ENCODE data around the gene FAM222B. TPM values are rescaled to one million over a fixed set of nuclear protein-coding genes. Genes with fewer than 3 reads are reported as not detected.

FAM222B gene
- total and polyA plus RNA-seq, 4 donors = 2.8 to 5.4 (median 4.1) TPM

- Histone ChIP-seq H3K9ac (ENCODE audit: low read depth in 1 of 2, low read length in 2 of 2) (peak overlapping the region; percentile 70 to 85), H3K9me3 (ENCODE audit: control insufficient read depth in 4 of 4, low read length in 3 of 4) (no peaks in the 10 kb centered on the region), H3K27me3 (ENCODE audit: control insufficient read depth in 4 of 4, insufficient read depth in 4 of 4, low read length in 3 of 4) (no peaks in the 10 kb centered on the region), H3K36me3 (ENCODE audit: control insufficient read depth in 4 of 4, insufficient read depth in 3 of 4, low read depth in 1 of 4, low read length in 3 of 4) (no peaks in the 10 kb centered on the region), H3K4me1 (ENCODE audit: control insufficient read depth in 4 of 4, insufficient read depth in 4 of 4, low read length in 3 of 4) (peaks cover 3 to 14% (median 10%) of the 10 kb centered on the region in 4 donors), H3K27ac (ENCODE audit: low read depth in 1 of 2, low read length in 2 of 2) (peak overlapping the region; percentile 59 to 81), H3K4me3 (ENCODE audit: low read depth in 1 of 3, low read length in 3 of 3) (peak overlapping the region; percentile 66 to 99 (median 90))
- TF ChIP-seq RAD21 (IDR thresholded peaks at IDR 0.05) (no peak), SP1 (IDR thresholded peaks at IDR 0.05) (no peak), HNF4G (IDR thresholded peaks at IDR 0.05) (no peak), TAF1 (conservative IDR thresholded peaks at IDR 0.05) (no peak), EGR1 (IDR thresholded peaks at IDR 0.05; ENCODE audit: low read depth in 2 of 2) (no peak), GABPA (IDR thresholded peaks at IDR 0.05 in 1 of 2, conservative IDR thresholded peaks at IDR 0.05 in 1 of 2) (no peak), FOXA1 (IDR thresholded peaks at IDR 0.05) (no peak), FOXA2 (IDR thresholded peaks at IDR 0.05) (no peak), HNF4A (conservative IDR thresholded peaks at IDR 0.05) (no peak), MAX (IDR thresholded peaks at IDR 0.05) (no peak), CTCF (IDR thresholded peaks at IDR 0.05; ENCODE audit: low read depth, low read length, missing input control) (no peak), NR2F2 (IDR thresholded peaks at IDR 0.05) (no peak), REST (IDR thresholded peaks at IDR 0.05) (no peak), ATF3 (IDR thresholded peaks at IDR 0.05) (no peak), ZBTB33 (IDR thresholded peaks at IDR 0.05) (no peak), YY1 (IDR thresholded peaks at IDR 0.05) (no peak), JUND (IDR thresholded peaks at IDR 0.05) (no peak), RXRA (IDR thresholded peaks at IDR 0.05) (no peak)
- no peak for DNase-seq (ENCODE audit: low spot score)
- 3% methylated on average over 6 of the region's 6 CpGs for WGBS
Measured at GRCh38 chr17:28841901-28842281, 699 bp downstream of the FAM222B start.

Data from liver (tissue), 9 donors.